ENCODE data around the gene FOXE1. TPM values are rescaled to one million over a fixed set of nuclear protein-coding genes. Genes with fewer than 3 reads are reported as not detected.

Gene FOXE1
- total and polyA plus RNA-seq, 4 donors, result not detected

- WGBS, result 94% methylated on average over 1 of the region's 1 CpG
- TF ChIP-seq RXRA (IDR thresholded peaks at IDR 0.05) (no peak), CTCF (IDR thresholded peaks at IDR 0.05; ENCODE audit: low read depth, low read length, missing input control) (no peak), EGR1 (IDR thresholded peaks at IDR 0.05; ENCODE audit: low read depth in 2 of 2) (no peak), SP1 (IDR thresholded peaks at IDR 0.05) (no peak), NR2F2 (IDR thresholded peaks at IDR 0.05) (no peak), FOXA1 (IDR thresholded peaks at IDR 0.05) (no peak), REST (IDR thresholded peaks at IDR 0.05) (no peak), YY1 (IDR thresholded peaks at IDR 0.05) (no peak), GABPA (IDR thresholded peaks at IDR 0.05 in 1 of 2, conservative IDR thresholded peaks at IDR 0.05 in 1 of 2) (no peak)
- no peak overlapping the region for H3K27ac ChIP-seq (ENCODE audit: low read depth in 1 of 2, low read length in 2 of 2)
These were observed 50.2 kb downstream of the FOXE1 start for GRCh38 chr9:97903177-97903576.

DNA sequence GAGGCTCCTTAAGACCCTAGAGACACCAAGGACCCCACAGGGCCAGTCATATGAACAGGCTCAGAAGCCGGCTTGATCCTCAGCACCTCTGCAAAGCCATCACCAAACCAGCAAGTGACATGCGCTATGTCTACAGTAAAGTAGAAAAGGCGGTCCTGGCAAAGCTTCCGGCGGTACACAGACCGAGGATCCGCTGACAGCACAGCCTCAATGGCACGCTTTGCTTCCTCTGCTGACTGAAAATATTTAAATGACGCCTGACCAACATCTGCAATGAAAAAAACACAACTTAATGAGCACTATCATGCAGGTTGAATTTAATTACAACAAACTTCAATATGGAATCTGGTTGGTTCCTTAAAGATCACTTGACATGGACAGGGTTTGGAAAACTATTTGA is 51.7 kb downstream of the FOXE1 start:
- Histone ChIP-seq H3K9me3 (ENCODE audit: control insufficient read depth in 4 of 4, low read length in 3 of 4) (no peaks in the 10 kb centered on the region), H3K4me3 (ENCODE audit: low read depth in 1 of 3, low read length in 3 of 3) (no peak overlapping the region), H3K27ac (ENCODE audit: low read depth in 1 of 2, low read length in 2 of 2) (no peak overlapping the region), H3K36me3 (ENCODE audit: control insufficient read depth in 4 of 4, insufficient read depth in 3 of 4, low read depth in 1 of 4, low read length in 3 of 4) (peaks cover under 1 to 25% (median 7%) of the 10 kb centered on the region in 4 donors), H3K27me3 (ENCODE audit: control insufficient read depth in 4 of 4, insufficient read depth in 4 of 4, low read length in 3 of 4) (no peaks in the 10 kb centered on the region), H3K4me1 (ENCODE audit: control insufficient read depth in 4 of 4, insufficient read depth in 4 of 4, low read length in 3 of 4) (peaks cover 0 to 6% (median under 1%) of the 10 kb centered on the region in 4 donors), H3K9ac (ENCODE audit: low read depth in 1 of 2, low read length in 2 of 2) (no peak overlapping the region)
- DNase-seq (ENCODE audit: low spot score), result no peak
- TF ChIP-seq ZBTB33 (IDR thresholded peaks at IDR 0.05) (no peak), GABPA (IDR thresholded peaks at IDR 0.05 in 1 of 2, conservative IDR thresholded peaks at IDR 0.05 in 1 of 2) (no peak), HNF4A (conservative IDR thresholded peaks at IDR 0.05) (no peak), YY1 (IDR thresholded peaks at IDR 0.05) (no peak), EGR1 (IDR thresholded peaks at IDR 0.05; ENCODE audit: low read depth in 2 of 2) (no peak)
- WGBS, result 92% methylated on average over 9 of the region's 9 CpGs

More at GRCh38 chr9:97903177-97903576, 50.2 kb downstream of the FOXE1 start:
- no peaks in the 10 kb centered on the region for H3K9me3 ChIP-seq (ENCODE audit: control insufficient read depth in 4 of 4, low read length in 3 of 4)
- H3K4me1 ChIP-seq (ENCODE audit: control insufficient read depth in 4 of 4, insufficient read depth in 4 of 4, low read length in 3 of 4), result peaks cover 0 to 6% (median under 1%) of the 10 kb centered on the region in 4 donors
- peaks cover 0 to 14% (median 3%) of the 10 kb centered on the region in 4 donors for H3K36me3 ChIP-seq (ENCODE audit: control insufficient read depth in 4 of 4, insufficient read depth in 3 of 4, low read depth in 1 of 4, low read length in 3 of 4)
- no peak for DNase-seq (ENCODE audit: low spot score)
- no peak overlapping the region for H3K9ac ChIP-seq (ENCODE audit: low read depth in 1 of 2, low read length in 2 of 2)
- no peak overlapping the region for H3K4me3 ChIP-seq (ENCODE audit: low read depth in 1 of 3, low read length in 3 of 3)
- no peaks in the 10 kb centered on the region for H3K27me3 ChIP-seq (ENCODE audit: control insufficient read depth in 4 of 4, insufficient read depth in 4 of 4, low read length in 3 of 4)

Data from liver (tissue), 9 donors.